Posterior cingulate gyrus (tissue), 11 donors: ENCODE data around the gene PLP1.
"Not testable (repeated sequence)": the region's sequence is repeated elsewhere in the genome, so short reads cannot be mapped to it uniquely, and the experiment has no call there.

Experiments used
- DNase-seq, 10 donors: peaks; one replicate each; pipeline versions ENCODE4 v3.0.0 to v3.0.0-alpha.2; 2020 to 2021; ENCODE audit warnings: mixed read lengths in 3 of 10
- intact Hi-C: fragments of 100-400 bp; cut with DNase I; formaldehyde crosslinking; loops from one replicate; pipeline ENCODE4 v1.15.1; 2023

Gene PLP1

DNA sequence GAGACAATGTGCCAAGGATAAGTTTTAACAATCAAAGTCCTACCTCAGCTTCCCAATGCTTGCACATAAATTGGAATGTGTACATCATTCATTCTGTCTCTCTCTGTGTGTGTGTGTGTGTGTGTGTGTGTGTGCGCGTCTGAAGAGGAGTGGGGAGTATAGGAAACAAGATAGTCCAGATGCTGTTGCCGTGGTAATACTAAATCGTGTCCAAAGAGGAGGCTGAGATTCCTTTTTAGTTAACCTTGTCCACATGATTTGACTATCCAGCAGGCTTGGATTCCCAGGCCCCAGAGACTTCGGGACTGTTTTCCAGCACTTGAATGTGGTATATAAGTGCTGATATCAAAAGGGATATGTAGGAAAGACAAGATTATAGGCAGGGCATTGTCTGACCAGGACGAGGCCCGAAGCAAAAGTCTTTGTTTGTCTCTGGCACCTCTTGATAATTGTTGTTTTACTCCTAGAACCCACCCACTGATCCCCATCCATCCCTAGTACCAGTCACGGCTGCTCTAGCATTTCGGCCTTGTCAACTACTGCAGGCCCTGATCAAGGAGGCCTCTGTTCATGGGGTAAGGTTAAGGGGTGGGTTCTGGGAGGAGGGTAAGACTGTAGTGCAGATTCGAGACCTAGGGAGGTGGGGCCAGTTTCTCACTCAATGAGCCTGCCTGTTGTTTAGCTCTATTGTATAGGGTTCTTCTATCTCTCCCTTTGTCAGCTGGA is 3.9 kb downstream of the PLP1 start:
- intact Hi-C loops = no loop called here
- peak in 9 of 10 donors; percentile 35 to 95 (median 65) for DNase-seq

DNA sequence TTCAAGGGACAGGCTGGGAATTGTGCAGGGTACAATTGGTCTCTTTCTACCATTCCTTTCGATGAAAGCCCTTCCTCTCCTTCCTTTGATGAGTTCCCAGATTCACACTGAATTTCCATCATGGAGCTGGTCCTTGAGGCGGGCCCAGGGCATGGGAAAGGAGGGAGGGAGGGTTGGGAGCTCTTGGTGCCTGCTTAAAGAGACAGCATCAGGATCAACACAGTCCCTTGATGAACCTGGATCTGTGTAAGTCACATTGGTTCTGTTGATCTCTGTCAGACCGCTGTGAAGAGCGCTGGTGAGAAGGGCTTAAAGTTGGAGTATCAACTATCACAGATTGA is 4.4 kb downstream of the PLP1 start:
- intact Hi-C loops = no loop called here
- peak in 2 of 10 donors; percentile 35 to 48 for DNase-seq

DNA sequence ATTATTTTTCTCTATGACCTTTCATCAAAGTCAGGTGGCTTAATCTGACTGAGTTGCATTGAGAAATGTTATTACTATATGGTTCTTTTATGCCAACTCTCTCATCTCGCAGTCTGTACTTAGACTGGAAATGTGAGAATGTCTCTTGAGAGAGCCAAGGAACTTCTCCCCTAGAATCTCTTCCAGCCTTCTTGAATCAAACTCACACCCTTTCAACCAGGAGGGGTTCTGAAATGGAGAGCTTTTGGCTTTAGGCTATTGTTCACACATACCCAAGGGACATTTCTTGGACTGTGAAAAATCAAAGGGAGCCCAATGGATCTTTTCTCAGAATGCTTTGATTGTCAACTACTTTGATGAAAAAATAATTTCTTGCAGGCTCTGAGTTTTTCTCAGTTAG is 5.1 kb downstream of the PLP1 start:
- intact Hi-C loops = no loop called here
- DNase-seq = no peak

DNA sequence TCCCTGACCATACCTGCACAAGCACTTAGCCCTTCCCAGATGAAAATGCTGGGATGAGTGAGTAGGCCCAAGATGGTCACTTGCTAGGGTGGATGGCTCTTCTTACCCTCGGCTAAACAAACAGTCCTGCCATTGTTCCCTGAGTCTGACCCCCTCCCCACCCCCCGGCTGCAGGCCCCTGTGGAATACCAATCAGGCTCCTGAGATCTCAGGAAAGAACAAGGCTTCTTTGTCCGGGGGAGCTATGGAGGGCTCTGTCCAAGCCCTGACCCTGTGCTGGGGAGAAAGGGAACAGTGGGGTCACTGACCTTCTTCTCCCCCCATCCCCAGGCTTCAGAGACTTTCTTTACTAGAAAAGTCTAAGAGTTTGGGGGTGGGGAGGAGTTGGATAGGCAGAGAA is 6.0 kb downstream of the PLP1 start:
- peak in 7 of 10 donors; percentile 34 to 90 (median 67) for DNase-seq
- intact Hi-C loops = no loop called here

DNA sequence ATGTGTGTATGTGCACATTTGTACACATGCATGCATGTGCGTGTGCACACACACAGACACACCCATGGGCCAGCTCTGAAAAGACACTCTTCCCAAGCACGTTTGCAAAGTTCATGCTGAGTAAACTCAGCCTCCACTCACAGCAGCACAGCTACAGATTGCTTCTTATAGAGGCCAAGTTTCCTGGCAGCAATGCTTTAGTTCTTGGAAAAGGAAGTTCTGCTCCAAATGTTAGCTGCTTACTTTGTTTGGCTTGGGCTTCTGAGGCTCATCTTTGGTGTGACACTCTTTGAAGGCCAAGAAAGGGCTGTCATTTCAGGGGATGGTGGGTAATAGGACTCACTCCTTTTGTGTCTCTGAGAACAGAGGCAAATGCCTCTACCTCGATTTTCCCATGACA is 6.6 kb downstream of the PLP1 start:
- no peak for DNase-seq
- intact Hi-C loops = no loop called here

DNA sequence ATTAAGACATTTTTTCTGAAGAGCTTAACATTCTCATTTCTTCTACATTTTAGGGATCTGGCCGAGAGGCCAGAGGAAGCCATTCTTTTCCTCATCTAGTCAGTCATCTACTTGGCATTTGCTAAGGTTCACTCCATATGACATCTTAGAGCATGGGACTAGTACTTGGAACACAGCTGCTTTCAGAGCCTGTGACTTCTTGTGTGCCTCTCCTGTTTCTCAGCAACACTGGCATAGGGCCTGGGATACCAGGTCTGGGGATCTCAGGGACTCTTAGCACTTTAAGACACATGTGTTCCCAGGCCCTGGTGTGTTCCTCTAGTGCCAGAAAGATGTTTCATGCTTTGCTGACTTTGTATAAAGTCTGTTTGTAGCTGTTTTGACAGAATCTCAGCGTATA is 7.3 kb downstream of the PLP1 start:
- DNase-seq = no peak
- intact Hi-C loops = no loop called here

DNA sequence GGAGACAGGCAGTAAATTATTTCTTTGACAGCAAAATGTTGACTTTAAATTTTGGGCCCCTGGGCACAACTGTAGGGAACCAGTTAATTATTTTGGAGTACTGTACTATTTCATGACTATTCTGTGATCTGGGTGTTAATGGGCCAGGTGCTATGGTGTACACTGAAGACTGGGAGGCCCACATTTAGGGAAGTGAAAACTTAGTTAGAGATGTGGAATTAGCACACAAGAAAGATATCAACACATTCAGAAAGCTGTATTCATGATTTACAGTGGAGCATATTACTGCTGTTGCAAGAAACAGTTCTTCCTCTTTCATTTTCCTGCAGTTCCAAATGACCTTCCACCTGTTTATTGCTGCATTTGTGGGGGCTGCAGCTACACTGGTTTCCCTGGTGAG is 12.4 kb downstream of the PLP1 start:
- intact Hi-C loops = no loop called here
- no peak for DNase-seq

DNA sequence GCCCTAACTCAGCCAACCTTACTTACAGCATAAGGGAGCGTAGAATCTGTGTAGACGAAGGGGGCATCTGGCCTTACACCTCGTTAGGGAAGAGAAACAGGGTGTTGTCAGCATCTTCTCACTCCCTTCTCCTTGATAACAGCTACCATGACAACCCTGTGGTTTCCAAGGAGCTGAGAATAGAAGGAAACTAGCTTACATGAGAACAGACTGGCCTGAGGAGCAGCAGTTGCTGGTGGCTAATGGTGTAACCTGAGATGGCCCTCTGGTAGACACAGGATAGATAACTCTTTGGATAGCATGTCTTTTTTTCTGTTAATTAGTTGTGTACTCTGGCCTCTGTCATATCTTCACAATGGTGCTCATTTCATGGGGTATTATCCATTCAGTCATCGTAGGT is 14.6 kb downstream of the PLP1 start:
- no peak for DNase-seq
- intact Hi-C loops = no loop called here

DNA sequence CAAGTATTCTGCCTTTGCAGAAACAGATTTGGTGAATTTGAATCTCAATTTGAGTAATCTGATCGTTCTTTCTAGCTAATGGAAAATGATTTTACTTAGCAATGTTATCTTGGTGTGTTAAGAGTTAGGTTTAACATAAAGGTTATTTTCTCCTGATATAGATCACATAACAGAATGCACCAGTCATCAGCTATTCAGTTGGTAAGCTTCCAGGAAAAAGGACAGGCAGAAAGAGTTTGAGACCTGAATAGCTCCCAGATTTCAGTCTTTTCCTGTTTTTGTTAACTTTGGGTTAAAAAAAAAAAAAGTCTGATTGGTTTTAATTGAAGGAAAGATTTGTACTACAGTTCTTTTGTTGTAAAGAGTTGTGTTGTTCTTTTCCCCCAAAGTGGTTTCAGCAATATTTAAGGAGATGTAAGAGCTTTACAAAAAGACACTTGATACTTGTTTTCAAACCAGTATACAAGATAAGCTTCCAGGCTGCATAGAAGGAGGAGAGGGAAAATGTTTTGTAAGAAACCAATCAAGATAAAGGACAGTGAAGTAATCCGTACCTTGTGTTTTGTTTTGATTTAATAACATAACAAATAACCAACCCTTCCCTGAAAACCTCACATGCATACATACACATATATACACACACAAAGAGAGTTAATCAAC is 15.3 kb downstream of the PLP1 start:
- DNase-seq = no peak
- intact Hi-C loops = no loop called here

DNA sequence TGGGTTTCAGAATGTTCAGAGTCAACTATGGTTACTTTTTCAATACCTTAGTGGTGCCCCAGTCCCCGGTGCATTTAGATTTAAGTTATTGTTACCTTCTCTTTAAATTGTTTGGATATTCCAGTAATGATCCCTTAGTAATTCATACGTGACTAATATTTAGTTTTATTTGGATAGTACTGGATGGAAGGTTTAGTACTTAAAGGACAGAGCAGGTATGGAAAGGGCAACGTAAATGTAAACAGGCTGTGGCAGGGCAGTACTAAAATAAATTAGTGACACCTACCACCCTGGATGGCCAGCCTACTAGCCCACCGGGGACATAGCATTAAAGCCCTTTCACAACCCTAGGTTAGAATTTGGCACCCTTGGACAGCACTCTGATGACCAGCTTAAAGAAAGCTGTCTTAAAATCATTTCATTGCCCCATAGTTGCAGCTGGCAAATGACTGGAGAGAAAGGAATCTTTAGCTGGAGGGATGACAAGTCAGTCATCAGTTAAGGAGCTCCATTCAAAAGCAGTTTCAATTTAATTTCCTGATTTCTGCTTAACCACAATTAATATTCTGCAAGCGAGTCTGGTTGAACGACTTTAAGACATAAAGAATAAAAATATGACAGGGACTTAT is 16.4 kb downstream of the PLP1 start:
- intact Hi-C loops = no loop called here
- DNase-seq = no peak

DNA sequence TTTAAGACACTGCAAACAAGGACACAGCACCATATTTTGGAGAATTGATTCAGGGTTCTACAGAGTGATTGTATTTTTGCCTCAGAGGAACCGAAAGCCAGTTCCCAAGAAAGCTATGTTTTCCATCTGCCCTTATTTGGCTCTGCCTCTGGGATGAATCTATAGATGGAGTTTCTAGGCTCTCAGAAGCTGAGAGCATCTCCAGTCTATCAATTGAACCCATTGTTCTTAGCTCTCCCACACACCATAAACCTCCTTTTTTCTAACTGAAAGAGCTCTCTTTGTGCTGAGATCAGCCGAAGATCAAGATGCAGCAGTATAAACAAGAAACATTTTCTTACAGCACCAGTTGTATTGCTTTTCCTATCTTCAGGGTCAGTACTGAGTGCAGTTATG is 16.9 kb downstream of the PLP1 start:
- no peak for DNase-seq
- intact Hi-C loops = no loop called here

DNA sequence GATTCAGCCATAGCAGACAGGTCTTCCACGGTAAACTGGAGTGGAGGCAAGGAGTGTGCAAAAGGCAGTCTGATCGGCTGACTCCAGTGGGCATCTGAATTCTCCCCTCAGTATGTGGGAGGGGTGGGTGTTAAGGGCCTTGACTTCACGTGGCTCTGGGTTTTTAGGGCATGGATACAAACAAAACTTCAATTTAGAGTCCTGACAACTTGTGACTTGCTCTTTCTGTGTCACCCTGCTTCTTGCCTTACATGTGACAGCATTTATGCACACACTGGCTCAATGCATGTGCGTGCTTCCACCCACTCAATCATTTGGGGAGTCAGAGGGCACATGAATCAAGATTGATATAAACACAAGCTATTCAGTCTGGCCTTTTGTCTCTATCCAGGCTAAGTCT is 17.5 kb downstream of the PLP1 start:
- no peak for DNase-seq
- intact Hi-C loops = no loop called here

DNA sequence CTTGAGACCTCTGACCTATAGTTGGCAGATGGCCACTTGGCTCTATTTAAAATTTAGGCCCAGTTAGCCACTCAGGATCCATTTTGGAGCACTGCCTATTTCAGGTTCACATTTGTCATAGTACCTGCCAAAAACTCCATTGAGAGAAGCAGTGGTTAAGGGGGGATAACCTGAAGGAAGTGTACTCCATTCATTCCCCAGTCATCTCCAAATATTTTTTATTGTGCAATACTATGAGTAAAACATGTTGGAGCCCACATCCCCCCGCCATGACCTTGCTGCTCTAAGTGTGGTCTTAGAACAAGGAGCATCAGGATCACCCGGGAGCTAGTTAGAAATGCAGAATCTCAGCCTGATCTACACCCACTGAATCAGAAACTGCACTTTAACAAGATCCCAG is 21.1 kb downstream of the PLP1 start:
- no peak for DNase-seq
- intact Hi-C loops = no loop called here

DNA sequence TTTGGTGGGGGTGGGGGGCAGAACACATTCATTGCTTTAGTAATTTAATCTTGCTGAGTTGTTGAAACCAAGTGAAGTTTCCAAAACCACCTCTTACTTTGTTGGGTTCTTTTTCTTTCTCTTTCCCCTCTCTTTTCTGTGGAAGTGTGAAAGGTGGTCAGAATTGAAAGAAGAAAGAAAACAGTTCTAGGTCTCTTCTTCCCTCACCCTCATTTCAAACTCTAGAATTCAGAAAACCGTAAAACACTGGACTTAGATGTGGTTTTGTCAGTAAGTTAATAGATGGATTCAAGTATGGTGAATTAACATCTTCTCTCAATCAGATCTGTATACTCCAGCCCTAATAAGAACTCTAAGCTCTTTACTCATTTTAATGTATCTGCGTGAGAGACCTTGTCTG is 23.7 kb downstream of the PLP1 start:
- intact Hi-C loops = no loop called here
- DNase-seq = no peak

DNA sequence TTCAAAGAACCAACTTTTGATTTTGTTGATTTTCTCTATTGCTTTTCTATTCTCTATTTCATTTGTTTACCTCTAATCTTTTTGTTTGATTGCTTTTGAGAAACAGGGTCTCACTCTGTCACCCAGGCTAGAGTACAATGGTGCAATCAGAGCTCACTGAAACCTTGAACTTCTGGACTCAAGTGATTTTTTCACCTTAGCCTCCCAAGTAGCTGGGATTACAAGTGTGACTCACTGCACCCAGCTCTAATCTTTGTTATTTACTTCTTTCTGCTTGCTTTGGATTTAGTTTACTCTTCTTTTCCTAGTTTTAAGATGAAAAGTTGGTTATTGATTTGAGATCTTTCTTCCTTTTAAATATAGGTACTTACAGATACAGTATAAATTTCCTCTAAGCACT is 29.2 kb downstream of the PLP1 start:
- intact Hi-C loops = no loop called here
- no peak for DNase-seq

DNA sequence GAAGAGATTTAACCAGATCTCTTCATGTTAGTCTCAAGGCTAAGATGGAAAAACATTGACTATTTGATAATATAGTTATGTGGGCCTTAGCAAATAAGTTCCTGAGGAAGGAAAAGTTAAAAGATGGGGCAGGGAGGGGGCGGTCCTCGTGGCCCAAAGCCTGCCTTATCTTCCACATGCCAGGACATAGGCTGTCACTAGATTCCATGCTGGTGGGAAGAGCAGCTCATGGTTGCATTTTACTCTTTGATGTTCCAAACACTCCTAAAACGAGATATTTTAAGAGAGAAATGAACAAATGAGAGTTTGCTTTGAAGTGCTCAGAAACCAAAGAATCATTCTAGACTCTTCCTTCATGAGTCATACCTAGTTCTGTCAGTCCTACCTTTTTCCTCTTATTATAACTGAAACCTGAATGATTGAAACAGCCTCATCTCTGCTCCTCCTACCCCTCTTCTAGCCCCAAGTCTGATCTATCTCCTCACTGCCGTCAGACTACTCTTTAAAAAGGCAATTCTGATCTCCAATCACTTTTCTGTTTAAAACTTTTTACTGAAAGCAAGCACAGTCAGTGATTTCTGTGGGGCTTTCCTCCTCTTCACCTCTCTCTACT is 30.3 kb downstream of the PLP1 start:
- DNase-seq = no peak

DNA sequence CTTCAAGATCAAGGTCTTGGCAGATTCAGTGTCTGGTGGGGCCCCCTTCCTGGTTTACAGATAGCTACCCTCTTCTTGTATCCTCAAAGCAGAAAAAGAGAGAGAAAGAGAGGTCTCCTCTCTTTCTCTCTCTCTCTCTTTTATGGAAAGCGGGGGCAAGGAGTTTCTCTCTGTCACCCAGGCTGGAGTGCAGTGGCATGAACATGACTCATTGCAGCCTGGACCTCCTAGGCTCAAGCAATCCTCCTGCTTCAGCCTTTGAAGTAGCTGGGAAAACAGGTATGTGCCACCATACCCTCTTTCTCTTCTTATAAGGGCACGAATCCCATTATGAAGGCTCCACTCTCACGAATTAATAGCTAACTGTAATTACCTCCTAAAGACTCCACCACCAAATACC is 35.2 kb downstream of the PLP1 start:
- no peak for DNase-seq
- intact Hi-C loops = no loop called here

More for the DNA sequence above, 30.3 kb downstream of the PLP1 start:
- intact Hi-C loops = no loop called here

DNA sequence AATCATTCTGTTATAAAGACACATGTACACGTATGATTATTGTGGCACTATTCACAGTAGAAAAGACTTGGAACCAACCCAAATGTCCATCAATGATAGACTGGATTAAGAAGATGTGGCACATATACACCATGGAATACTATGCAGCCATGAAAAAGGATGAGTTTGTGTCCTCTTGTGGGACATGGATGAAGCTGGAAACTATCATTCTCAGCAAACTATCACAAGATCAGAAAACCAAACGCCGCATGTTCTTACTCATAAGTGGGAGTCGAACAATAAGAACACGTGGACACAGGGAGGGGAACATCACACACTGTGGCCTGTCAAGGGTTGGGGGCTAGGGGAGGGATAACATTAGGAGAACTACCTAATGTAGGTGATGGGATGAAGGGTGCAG is 40.5 kb downstream of the PLP1 start:
- not testable (repeated sequence) for DNase-seq
- intact Hi-C loops = loop anchor here (2.0 to 5.0 kb wide), 2 partner anchors 128 to 285 kb away; no protein-coding TSS in a partner anchor

DNA sequence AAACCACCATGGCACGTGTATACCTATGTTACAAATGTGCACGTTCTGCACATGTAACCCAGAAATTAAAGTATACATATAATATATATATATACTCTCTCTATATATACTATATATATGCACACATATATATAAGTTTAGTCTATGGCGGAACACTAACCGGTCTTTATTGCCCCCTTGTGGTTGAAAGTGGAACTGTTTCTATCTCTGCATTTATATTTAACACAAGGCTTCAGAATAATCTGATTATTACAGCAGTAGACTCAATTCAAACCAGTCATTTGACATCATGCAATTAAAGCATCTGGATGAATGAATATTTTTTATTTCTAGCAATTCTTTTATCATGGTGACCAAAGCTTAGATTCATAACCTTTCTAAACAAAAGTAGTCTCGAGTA is 40.9 kb downstream of the PLP1 start:
- intact Hi-C loops = loop anchor here (2.0 to 5.0 kb wide), 2 partner anchors 129 to 285 kb away; no protein-coding TSS in a partner anchor
- no peak for DNase-seq

DNA sequence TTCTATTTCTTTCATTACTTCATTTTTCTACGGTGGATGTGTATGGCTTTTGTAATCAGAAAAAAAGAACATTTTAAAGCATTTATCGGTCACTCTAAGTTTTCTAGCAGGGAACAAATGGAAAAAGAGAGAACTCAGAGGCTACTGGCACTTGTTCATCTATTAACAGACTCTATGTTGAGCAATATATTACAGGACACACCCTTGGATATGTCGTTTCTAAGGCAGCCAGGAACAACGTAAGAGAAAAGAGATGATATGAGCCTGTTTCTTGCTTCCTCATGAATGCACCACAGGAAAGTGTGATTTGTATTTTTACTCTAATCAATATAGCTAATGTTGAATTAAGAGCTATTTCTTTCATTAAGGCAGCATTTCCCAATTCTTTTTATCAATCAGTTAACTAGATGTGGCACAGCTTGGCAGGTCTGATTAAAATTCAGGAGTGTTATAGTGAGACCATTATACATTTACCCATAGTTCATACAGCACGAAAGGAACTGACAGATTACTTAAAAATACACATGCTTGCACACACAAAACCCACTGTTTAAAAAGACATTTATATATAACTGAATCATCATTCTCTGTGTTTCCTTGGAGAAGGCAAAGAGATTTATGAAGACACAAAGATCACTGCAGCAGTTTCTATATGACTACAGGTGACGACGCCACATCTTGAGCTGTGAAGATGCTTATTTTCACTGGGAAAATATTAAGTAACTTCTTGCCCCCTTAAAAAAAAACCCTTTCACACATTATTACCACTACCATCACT is 42.4 kb downstream of the PLP1 start:
- no peak for DNase-seq
- intact Hi-C loops = loop anchor here (5.0 kb wide), 1 partner anchor 287 kb away; no protein-coding TSS in a partner anchor

DNA sequence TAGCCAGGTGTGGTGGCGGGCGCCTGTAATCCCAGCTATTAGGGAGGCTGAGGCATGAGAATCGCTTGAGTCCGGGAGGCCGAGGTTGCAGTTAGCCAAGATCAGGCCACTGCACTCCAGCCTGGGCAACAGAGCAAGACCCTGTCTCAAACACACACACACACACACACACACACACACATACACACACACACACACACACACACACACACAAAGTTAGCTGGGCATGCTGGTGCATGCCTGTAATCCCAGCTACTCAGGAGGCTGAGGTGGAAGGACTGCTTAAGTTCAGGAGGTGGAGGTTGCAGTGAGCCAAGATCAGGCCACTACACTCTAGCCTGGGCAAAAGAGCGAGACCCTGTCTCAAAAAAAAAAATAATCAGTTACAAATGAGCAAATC is 44.2 kb downstream of the PLP1 start:
- DNase-seq, intact Hi-C loops: not testable (repeated sequence)
